Rectal smooth muscle tissue (tissue), 1 donor: ENCODE measurements around the gene RFC4.
A peak's percentile ranks its signal among the peaks of the same experiment; 100 is the strongest.
"Not testable (repeated sequence)": the region's sequence is repeated elsewhere in the genome, so short reads cannot be mapped to it uniquely, and the experiment has no call there.

Source experiments
- H3K27ac ChIP-seq: one replicate; pipeline ENCODE4 v1.7.0; 2013; ENCODE audit warnings: low read depth, low read length, inconsistent platforms
- H3K27me3 ChIP-seq: one replicate; pipeline ENCODE4 v1.7.0; 2013; ENCODE audit warnings: low read length; ENCODE audit not compliant: control insufficient read depth, insufficient read depth
- H3K36me3 ChIP-seq: one replicate; pipeline ENCODE4 v1.7.0; 2013; ENCODE audit warnings: low read length; ENCODE audit not compliant: control insufficient read depth, insufficient read depth
- H3K4me1 ChIP-seq: one replicate; pipeline ENCODE4 v1.7.0; 2013; ENCODE audit warnings: low read length; ENCODE audit not compliant: control insufficient read depth, insufficient read depth
- H3K4me3 ChIP-seq: one replicate; pipeline ENCODE4 v1.7.0; 2013; ENCODE audit warnings: low read length
- H3K9ac ChIP-seq: one replicate; pipeline ENCODE4 v1.7.0; 2013; ENCODE audit warnings: low read length

Gene RFC4

GRCh38 chr3:186821429-186822387 lies 15.4 kb upstream of the RFC4 start:
- Histone ChIP-seq H3K27ac (no peak overlapping the region), H3K27me3 (peaks cover 17% of the 10 kb centered on the region), H3K4me3 (no peak overlapping the region), H3K4me1 (no peaks in the 10 kb centered on the region), H3K36me3 (no peaks in the 10 kb centered on the region), H3K9ac (no peak overlapping the region)

GRCh38 chr3:186818956-186819355 lies 12.7 kb upstream of the RFC4 start:
- no peaks in the 10 kb centered on the region for H3K4me1 ChIP-seq
- no peaks in the 10 kb centered on the region for H3K36me3 ChIP-seq

GRCh38 chr3:186818516-186818915 lies 12.2 kb upstream of the RFC4 start:
- no peak overlapping the region for H3K27ac ChIP-seq
- no peaks in the 10 kb centered on the region for H3K36me3 ChIP-seq
- H3K27me3 ChIP-seq: no peaks in the 10 kb centered on the region
- H3K4me3 ChIP-seq: no peak overlapping the region
- no peak overlapping the region for H3K9ac ChIP-seq
- H3K4me1 ChIP-seq: no peaks in the 10 kb centered on the region

More at GRCh38 chr3:186818956-186819355, 12.7 kb upstream of the RFC4 start:
- H3K27ac ChIP-seq: no peak overlapping the region
- H3K9ac ChIP-seq: no peak overlapping the region
- H3K4me3 ChIP-seq: no peak overlapping the region
- H3K27me3 ChIP-seq: no peaks in the 10 kb centered on the region

GRCh38 chr3:186815435-186815834 lies 9.2 kb upstream of the RFC4 start:
- H3K4me3 ChIP-seq: no peak overlapping the region
- no peaks in the 10 kb centered on the region for H3K27me3 ChIP-seq
- H3K9ac ChIP-seq: no peak overlapping the region
- H3K27ac ChIP-seq: no peak overlapping the region
- H3K4me1 ChIP-seq: no peaks in the 10 kb centered on the region
- H3K36me3 ChIP-seq: no peaks in the 10 kb centered on the region

GRCh38 chr3:186814100-186814499 lies 7.8 kb upstream of the RFC4 start:
- Histone ChIP-seq H3K4me1 (no peaks in the 10 kb centered on the region), H3K4me3 (no peak overlapping the region), H3K27ac (no peak overlapping the region), H3K36me3 (no peaks in the 10 kb centered on the region), H3K9ac (no peak overlapping the region), H3K27me3 (no peaks in the 10 kb centered on the region)

- not testable (repeated sequence) for H3K27me3 ChIP-seq
These were observed 5.0 kb upstream of the RFC4 start for GRCh38 chr3:186811313-186811712.

GRCh38 chr3:186810336-186810996 lies 4.2 kb upstream of the RFC4 start:
- Histone ChIP-seq H3K27me3 (no peaks in the 10 kb centered on the region), H3K27ac (no peak overlapping the region), H3K4me3 (no peak overlapping the region), H3K4me1 (peaks cover 3% of the 10 kb centered on the region), H3K9ac (no peak overlapping the region), H3K36me3 (no peaks in the 10 kb centered on the region)

More at GRCh38 chr3:186811313-186811712, 5.0 kb upstream of the RFC4 start:
- H3K27ac ChIP-seq, H3K9ac ChIP-seq, H3K36me3 ChIP-seq, H3K4me1 ChIP-seq, H3K4me3 ChIP-seq: not testable (repeated sequence)

GRCh38 chr3:186807231-186807630 lies 949 bp upstream of the RFC4 start:
- H3K4me1 ChIP-seq: peaks cover 6% of the 10 kb centered on the region
- H3K36me3 ChIP-seq: no peaks in the 10 kb centered on the region
- no peaks in the 10 kb centered on the region for H3K27me3 ChIP-seq
- peak overlapping the region; percentile 99 for H3K4me3 ChIP-seq
- H3K9ac ChIP-seq: peak overlapping the region; percentile 92
- H3K27ac ChIP-seq: no peak overlapping the region

GRCh38 chr3:186803447-186803846 lies 2.8 kb downstream of the RFC4 start:
- not testable (repeated sequence) for H3K27me3 ChIP-seq, H3K4me1 ChIP-seq, H3K36me3 ChIP-seq, H3K9ac ChIP-seq, H3K27ac ChIP-seq, H3K4me3 ChIP-seq

- H3K9ac ChIP-seq: no peak overlapping the region
- peaks cover 6% of the 10 kb centered on the region for H3K4me1 ChIP-seq
- no peaks in the 10 kb centered on the region for H3K36me3 ChIP-seq
- no peaks in the 10 kb centered on the region for H3K27me3 ChIP-seq
- no peak overlapping the region for H3K27ac ChIP-seq
- no peak overlapping the region for H3K4me3 ChIP-seq
These were observed 3.6 kb downstream of the RFC4 start for GRCh38 chr3:186802701-186803100.

GRCh38 chr3:186800285-186800684 lies 6.0 kb downstream of the RFC4 start:
- Histone ChIP-seq H3K27ac (no peak overlapping the region), H3K36me3 (peaks cover 3% of the 10 kb centered on the region), H3K9ac (no peak overlapping the region)

GRCh38 chr3:186798239-186798874 lies 7.9 kb downstream of the RFC4 start:
- Histone ChIP-seq H3K4me1 (no peaks in the 10 kb centered on the region), H3K4me3 (no peak overlapping the region), H3K9ac (no peak overlapping the region), H3K27me3 (no peaks in the 10 kb centered on the region), H3K27ac (no peak overlapping the region), H3K36me3 (peaks cover 3% of the 10 kb centered on the region)

More at GRCh38 chr3:186800285-186800684, 6.0 kb downstream of the RFC4 start:
- Histone ChIP-seq H3K4me3 (no peak overlapping the region), H3K4me1 (peaks cover under 1% of the 10 kb centered on the region), H3K27me3 (no peaks in the 10 kb centered on the region)
